RWPE1 (cell line): ENCODE results near the gene PATJ.

Experiments
- CTCF ChIA-PET: fragments of 350-600 bp; sonication (Branson Sonifier 250); formaldehyde crosslinking; extraction: SDS; loops from one replicate; lab custom pipeline; 2021; lab: Yijun Ruan, JAX
- POLR2A ChIA-PET: fragments of 400-600 bp; formaldehyde crosslinking; extraction: SDS; loops from one replicate; lab custom pipeline; 2020; ENCODE audit warnings: antibody characterized with exemption; ENCODE audit not compliant: low non-redundant PET; lab: Yijun Ruan, JAX
- DNase-seq: peaks from one replicate; pipeline ENCODE4 v3.0.0; 2012; ENCODE audit warnings: low spot score
- H3K27ac ChIP-seq: fragments of 450-650 bp; 2 replicates; pipeline ENCODE4 v1.5.1; 2017
- CTCF ChIP-seq: fragments of 450-650 bp; conservative IDR thresholded peaks from 2 replicates; pipeline ENCODE4 v1.5.1; 2017; ENCODE audit warnings: low read depth, mild to moderate bottlenecking

The PATJ gene

GRCh38 chr1:62040973-62041372, 298.7 kb downstream of the PATJ start:
- no peak for TF ChIP-seq CTCF
- ChIA-PET POLR2A (no interaction called here), CTCF (interaction anchor here (0.7 to 1.1 kb wide), 2 partner anchors 19 to 24 kb away, joined by 3 read pairs; no protein-coding TSS in a partner anchor)
- no peak for DNase-seq
- H3K27ac ChIP-seq, result no peak overlapping the region

- TF ChIP-seq CTCF, result no peak
- DNase-seq, result no peak
- H3K27ac ChIP-seq, result no peak overlapping the region
- CTCF ChIA-PET, result interaction anchor here (0.6 to 0.7 kb wide), 2 partner anchors 44 to 902 kb away, joined by 3 read pairs; no protein-coding TSS in a partner anchor
- POLR2A ChIA-PET, result no interaction called here
These were observed 300.9 kb downstream of the PATJ start for GRCh38 chr1:62043154-62043553.

- no peak for TF ChIP-seq CTCF
- ChIA-PET CTCF (interaction anchor here (0.6 kb wide), 1 partner anchor 51 kb away, joined by 3 read pairs; no protein-coding TSS in a partner anchor), POLR2A (no interaction called here)
- H3K27ac ChIP-seq, result no peak overlapping the region
- DNase-seq, result peak; percentile 10
These were observed 303.3 kb downstream of the PATJ start for GRCh38 chr1:62045574-62045973.

- H3K27ac ChIP-seq, result no peak overlapping the region
- POLR2A ChIA-PET, result no interaction called here
- CTCF ChIA-PET, result no interaction called here
- no peak for DNase-seq
- TF ChIP-seq CTCF, result no peak
These were observed 304.6 kb downstream of the PATJ start for GRCh38 chr1:62046927-62047326.

GRCh38 chr1:62050165-62050564, 307.9 kb downstream of the PATJ start:
- ChIA-PET POLR2A (no interaction called here), CTCF (interaction anchor here (0.7 kb wide), 1 partner anchor 1080 kb away, joined by 4 read pairs; no protein-coding TSS in a partner anchor)
- no peak overlapping the region for H3K27ac ChIP-seq
- no peak for TF ChIP-seq CTCF
- no peak for DNase-seq

GRCh38 chr1:62052946-62053345, 310.7 kb downstream of the PATJ start:
- no peak for DNase-seq
- TF ChIP-seq CTCF, result no peak
- CTCF ChIA-PET, result no interaction called here
- POLR2A ChIA-PET, result no interaction called here
- H3K27ac ChIP-seq, result no peak overlapping the region
